Astrocyte (in vitro differentiated cells and primary cell): ENCODE measurements around the gene CACNA2D4. TPM values are rescaled to one million over a fixed set of nuclear protein-coding genes. Genes with fewer than 3 reads are reported as not detected.

ENCODE experiments used
- DNase-seq: peaks from one replicate; pipeline ENCODE4 v3.0.0-alpha.2; 2010; ENCODE audit warnings: low read depth
- FAIRE-seq: peaks from 2 replicates; lab custom pipeline; 2011; peaks lifted over from hg19 to GRCh38; lab: Jason Lieb, UNC
- H2AFZ ChIP-seq: 2 replicates; pipeline ENCODE4 v1.6.0; 2012; ENCODE audit warnings: low read depth, low read length, inconsistent platforms
- H3K27ac ChIP-seq: 2 replicates; pipeline ENCODE4 v1.5.1; 2011; ENCODE audit warnings: low read depth, low read length, inconsistent platforms
- H3K27me3 ChIP-seq: 2 replicates; pipeline ENCODE4 v1.6.0; 2011; ENCODE audit warnings: low read length, inconsistent platforms; ENCODE audit not compliant: insufficient read depth
- H3K36me3 ChIP-seq: 2 replicates; pipeline ENCODE4 v1.5.1; 2011; ENCODE audit warnings: low read length, inconsistent platforms; ENCODE audit not compliant: insufficient read depth
- H3K4me1 ChIP-seq: 2 replicates; pipeline ENCODE4 v1.5.1; 2011; ENCODE audit warnings: low read length, inconsistent platforms; ENCODE audit not compliant: insufficient read depth
- H3K4me2 ChIP-seq: 2 replicates; pipeline ENCODE4 v1.6.0; 2012; ENCODE audit warnings: low read length, inconsistent platforms
- H3K4me3 ChIP-seq: 2 replicates; pipeline ENCODE4 v1.5.1; 2011; ENCODE audit warnings: low read depth, mild to moderate bottlenecking, low read length, inconsistent platforms; ENCODE audit not compliant: insufficient read depth
- H3K79me2 ChIP-seq: 2 replicates; pipeline ENCODE4 v1.6.0; 2012; ENCODE audit warnings: mild to moderate bottlenecking, low read length, inconsistent platforms; ENCODE audit not compliant: insufficient read depth
- H3K9ac ChIP-seq: 2 replicates; pipeline ENCODE4 v1.6.0; 2012; ENCODE audit warnings: mild to moderate bottlenecking, low read length, inconsistent platforms
- H3K9me3 ChIP-seq: 2 replicates; pipeline ENCODE4 v1.5.1; 2012; ENCODE audit warnings: low read depth, mild to moderate bottlenecking, low read length, inconsistent platforms; ENCODE audit not compliant: insufficient read depth
- H4K20me1 ChIP-seq: 2 replicates; pipeline ENCODE4 v1.6.0; 2012; ENCODE audit warnings: low read length, inconsistent platforms; ENCODE audit not compliant: insufficient read depth
- H3K27ac Mint-ChIP-seq: one replicate; pipeline ENCODE4 v1.8.0; 2021; ENCODE audit warnings: mild to moderate bottlenecking, mixed read lengths; ENCODE audit not compliant: unreplicated experiment
- H3K27me3 Mint-ChIP-seq: one replicate; pipeline ENCODE4 v1.8.0; 2021; ENCODE audit warnings: low read depth, mixed read lengths; ENCODE audit not compliant: unreplicated experiment
- H3K36me3 Mint-ChIP-seq: one replicate; pipeline ENCODE4 v1.8.0; 2021; ENCODE audit warnings: low read depth, mixed read lengths; ENCODE audit not compliant: unreplicated experiment
- H3K4me1 Mint-ChIP-seq: one replicate; pipeline ENCODE4 v1.8.0; 2021; ENCODE audit warnings: low read depth, mixed read lengths; ENCODE audit not compliant: unreplicated experiment
- H3K4me3 Mint-ChIP-seq: one replicate; pipeline ENCODE4 v1.8.0; 2021; ENCODE audit warnings: mild to moderate bottlenecking, moderate library complexity, mixed read lengths; ENCODE audit not compliant: unreplicated experiment
- H3K9me3 Mint-ChIP-seq: one replicate; pipeline ENCODE4 v1.8.0; 2021; ENCODE audit warnings: mild to moderate bottlenecking, mixed read lengths; ENCODE audit not compliant: unreplicated experiment
- CTCF ChIP-seq: IDR thresholded peaks from 2 replicates; pipeline ENCODE4 v1.5.1; 2011; ENCODE audit warnings: low read depth, mild to moderate bottlenecking, inconsistent platforms, low read length, moderate library complexity; ENCODE audit not compliant: insufficient read depth
- EZH2 ChIP-seq: IDR thresholded peaks from 2 replicates; pipeline ENCODE4 v1.6.1; 2012; ENCODE audit warnings: mild to moderate bottlenecking, low read length, inconsistent platforms; ENCODE audit not compliant: insufficient read depth
- total RNA-seq: library from RNA; stranded (reverse); gene quantifications from 2 replicates; pipeline ENCODE4 v1.2.1, GENCODE V29; 2021

The CACNA2D4 gene
- total RNA-seq, 1 donor from 2014 or later: 0.09 TPM

GRCh38 chr12:1864456-1864855 lies 54.0 kb downstream of the CACNA2D4 start:
- Histone ChIP-seq H3K4me3 (no peak overlapping the region), H3K79me2 (no peaks in the 10 kb centered on the region), H3K27ac (no peak overlapping the region), H2AFZ (no peak overlapping the region), H4K20me1 (no peaks in the 10 kb centered on the region), H3K4me1 (no peaks in the 10 kb centered on the region), H3K9ac (no peak overlapping the region), H3K27me3 (peaks cover 14% of the 10 kb centered on the region), H3K9me3 (no peaks in the 10 kb centered on the region), H3K36me3 (no peaks in the 10 kb centered on the region), H3K4me2 (no peak overlapping the region)
- H3K4me1 Mint-ChIP-seq: no peaks in the 10 kb centered on the region
- no peak overlapping the region for H3K27ac Mint-ChIP-seq
- peaks cover 15% of the 10 kb centered on the region for H3K27me3 Mint-ChIP-seq
- TF ChIP-seq EZH2 (no peak), CTCF (no peak)
- FAIRE-seq (no peak), DNase-seq (no peak)
- H3K4me3 Mint-ChIP-seq: no peak overlapping the region
- peaks cover 7% of the 10 kb centered on the region for H3K9me3 Mint-ChIP-seq
- H3K36me3 Mint-ChIP-seq: no peaks in the 10 kb centered on the region

- H3K27me3 Mint-ChIP-seq: peaks cover 19% of the 10 kb centered on the region
- TF ChIP-seq CTCF: no peak
- no peak for TF ChIP-seq EZH2
These were observed 54.6 kb downstream of the CACNA2D4 start for GRCh38 chr12:1863823-1864222.

GRCh38 chr12:1862973-1863372 lies 55.5 kb downstream of the CACNA2D4 start:
- Histone ChIP-seq H2AFZ (no peak overlapping the region), H3K27me3 (peaks cover 11% of the 10 kb centered on the region), H3K4me3 (no peak overlapping the region), H3K9ac (no peak overlapping the region), H3K4me1 (no peaks in the 10 kb centered on the region), H3K27ac (no peak overlapping the region), H3K4me2 (no peak overlapping the region), H4K20me1 (no peaks in the 10 kb centered on the region), H3K9me3 (no peaks in the 10 kb centered on the region), H3K79me2 (no peaks in the 10 kb centered on the region), H3K36me3 (no peaks in the 10 kb centered on the region)
- FAIRE-seq (no peak), DNase-seq (no peak)
- H3K9me3 Mint-ChIP-seq: no peaks in the 10 kb centered on the region
- H3K27ac Mint-ChIP-seq: no peak overlapping the region
- no peak for TF ChIP-seq CTCF
- TF ChIP-seq EZH2: no peak
- H3K27me3 Mint-ChIP-seq: peaks cover 24% of the 10 kb centered on the region
- no peaks in the 10 kb centered on the region for H3K4me1 Mint-ChIP-seq
- no peaks in the 10 kb centered on the region for H3K36me3 Mint-ChIP-seq
- no peak overlapping the region for H3K4me3 Mint-ChIP-seq

More at GRCh38 chr12:1863823-1864222, 54.6 kb downstream of the CACNA2D4 start:
- Histone ChIP-seq H3K27me3 (peaks cover 14% of the 10 kb centered on the region), H3K79me2 (no peaks in the 10 kb centered on the region), H3K27ac (no peak overlapping the region), H4K20me1 (no peaks in the 10 kb centered on the region), H3K4me1 (no peaks in the 10 kb centered on the region), H3K9me3 (no peaks in the 10 kb centered on the region), H3K4me3 (no peak overlapping the region), H3K4me2 (no peak overlapping the region), H3K9ac (no peak overlapping the region), H2AFZ (no peak overlapping the region), H3K36me3 (no peaks in the 10 kb centered on the region)
- Mint-ChIP-seq H3K4me3 (no peak overlapping the region), H3K36me3 (no peaks in the 10 kb centered on the region), H3K27ac (no peak overlapping the region), H3K9me3 (peaks cover 4% of the 10 kb centered on the region), H3K4me1 (no peaks in the 10 kb centered on the region)
- no peak for FAIRE-seq
- no peak for DNase-seq
